HG02610 (cell line): ENCODE data around the gene VGLL3.
"Not testable (repeated sequence)": the region's sequence is repeated elsewhere in the genome, so short reads cannot be mapped to it uniquely, and the experiment has no call there.

Experiments used
- ATAC-seq: cut with Tn5 transposase; IDR thresholded peaks from one replicate; pipeline ENCODE4 v1.9.1; 2021; ENCODE audit warnings: mild to moderate bottlenecking, moderate library complexity; ENCODE audit not compliant: unreplicated experiment

Gene VGLL3, protein sequence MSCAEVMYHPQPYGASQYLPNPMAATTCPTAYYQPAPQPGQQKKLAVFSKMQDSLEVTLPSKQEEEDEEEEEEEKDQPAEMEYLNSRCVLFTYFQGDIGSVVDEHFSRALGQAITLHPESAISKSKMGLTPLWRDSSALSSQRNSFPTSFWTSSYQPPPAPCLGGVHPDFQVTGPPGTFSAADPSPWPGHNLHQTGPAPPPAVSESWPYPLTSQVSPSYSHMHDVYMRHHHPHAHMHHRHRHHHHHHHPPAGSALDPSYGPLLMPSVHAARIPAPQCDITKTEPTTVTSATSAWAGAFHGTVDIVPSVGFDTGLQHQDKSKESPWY

DNA sequence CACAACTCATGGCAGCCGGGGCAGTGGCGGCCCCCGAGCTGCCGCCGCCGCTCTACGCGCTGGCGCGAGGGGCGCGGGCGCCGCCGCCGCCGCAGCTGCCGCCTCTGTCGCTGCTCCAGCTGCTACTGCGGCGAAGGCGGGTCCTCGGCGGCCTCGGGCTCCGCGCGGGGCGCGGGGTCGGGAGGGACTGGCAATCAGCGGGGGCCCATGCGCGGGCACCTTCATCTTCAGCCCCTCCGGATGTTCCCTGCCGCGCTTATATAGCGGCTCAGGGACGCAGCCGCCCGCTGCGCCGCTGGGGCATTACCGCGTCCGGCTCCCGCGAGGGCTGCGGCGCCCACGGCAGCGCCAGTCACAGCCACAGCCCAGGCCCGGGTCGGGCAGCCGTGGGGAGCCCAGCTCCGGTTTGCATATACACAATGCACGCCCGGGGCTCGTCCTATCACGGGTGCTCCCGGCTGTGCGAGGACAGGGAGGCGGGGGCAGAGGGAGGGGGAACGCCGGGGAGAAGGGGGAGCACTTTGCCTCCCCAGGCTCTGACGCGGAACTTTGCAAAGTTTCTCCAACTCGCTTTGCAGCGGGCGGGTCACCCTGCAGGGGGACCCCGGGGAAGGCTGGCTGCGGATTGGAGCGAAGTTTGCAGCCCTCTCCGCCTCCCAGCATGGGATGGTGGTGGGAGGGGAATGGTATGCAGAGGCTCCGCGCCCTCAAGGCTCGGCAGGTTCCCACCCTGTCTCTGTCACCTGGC lies at the start of gene VGLL3:
Gene VGLL3, minus strand, starts transcription at position 416 of the 748 bp plus-strand sequence. Its CDS starts 406 bp downstream, at position 10.
- peak; percentile 44 for ATAC-seq

DNA sequence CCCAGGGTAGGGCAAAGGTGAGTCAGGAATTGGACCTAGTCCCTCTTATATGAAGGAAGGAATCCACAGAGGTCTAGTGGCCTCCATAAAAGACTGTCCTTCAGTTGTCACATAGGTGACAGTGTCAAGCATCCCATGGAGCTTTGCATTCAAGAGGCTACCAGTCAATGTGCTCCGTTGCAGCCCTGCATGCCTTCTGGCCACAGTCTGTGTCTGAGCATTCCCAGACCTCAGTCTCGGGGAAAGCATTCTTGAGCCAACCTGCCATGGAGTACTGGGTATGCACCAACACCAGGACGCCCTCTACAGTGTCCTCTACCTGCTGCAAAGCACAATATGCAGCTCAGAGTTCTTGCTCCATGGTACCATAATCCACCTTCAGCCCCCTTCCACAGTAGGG lies 46.7 kb upstream of the VGLL3 start:
- ATAC-seq: no peak

DNA sequence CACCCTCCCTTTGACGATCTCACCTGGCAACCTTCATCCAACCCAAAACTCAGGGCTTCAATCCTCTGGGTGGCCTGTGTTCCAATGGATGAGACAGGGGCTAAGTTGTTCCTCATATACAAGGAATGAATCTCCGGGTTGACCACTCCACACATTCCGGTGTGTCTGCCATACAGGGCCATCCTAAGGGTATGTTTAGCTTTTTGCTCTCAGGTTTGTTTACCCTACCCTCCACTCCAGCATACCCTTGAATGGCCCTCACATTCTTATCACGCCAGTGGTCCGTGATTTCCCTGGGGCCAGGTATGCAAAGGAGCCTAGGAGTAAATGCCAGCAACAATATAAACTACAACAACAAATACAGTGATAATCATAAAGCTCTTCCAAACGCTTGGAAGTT lies 45.7 kb upstream of the VGLL3 start:
- ATAC-seq: no peak

DNA sequence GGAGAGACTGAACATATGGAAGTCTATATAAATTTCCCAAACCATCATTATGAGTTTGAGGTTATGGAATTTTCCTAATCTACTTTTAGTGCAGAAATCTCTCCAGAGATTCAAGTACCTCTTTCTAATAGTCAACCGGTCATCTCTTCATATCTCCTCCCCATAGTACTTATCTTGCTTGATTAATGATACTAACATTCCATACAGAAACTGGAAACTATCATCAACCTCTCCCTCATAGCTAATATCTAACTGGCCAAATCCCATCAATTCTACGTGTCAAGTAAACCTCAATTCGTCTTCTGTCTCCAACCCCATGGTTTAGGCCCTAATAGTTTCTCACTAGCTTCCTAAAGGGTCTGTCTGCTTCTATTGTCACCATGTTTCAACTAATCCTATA lies 44.4 kb upstream of the VGLL3 start:
- no peak for ATAC-seq

DNA sequence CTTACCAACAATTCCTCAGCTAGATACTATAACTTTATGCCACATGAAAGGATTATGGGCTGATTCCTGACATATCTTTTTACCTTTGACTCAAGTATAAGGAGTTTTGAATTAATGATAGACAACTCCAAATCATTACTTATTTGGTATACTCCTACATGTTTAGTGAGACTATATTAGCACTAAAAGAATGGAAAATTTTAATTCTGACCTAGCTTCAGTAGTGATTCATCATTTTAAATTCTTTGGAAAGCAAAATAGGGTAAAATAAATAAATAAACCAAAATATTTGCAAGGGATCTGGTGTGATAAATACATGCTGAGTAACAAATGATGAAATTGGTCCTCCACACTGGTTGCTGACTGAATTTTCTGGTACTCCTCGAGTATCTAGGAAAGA lies 42.3 kb upstream of the VGLL3 start:
- no peak for ATAC-seq

DNA sequence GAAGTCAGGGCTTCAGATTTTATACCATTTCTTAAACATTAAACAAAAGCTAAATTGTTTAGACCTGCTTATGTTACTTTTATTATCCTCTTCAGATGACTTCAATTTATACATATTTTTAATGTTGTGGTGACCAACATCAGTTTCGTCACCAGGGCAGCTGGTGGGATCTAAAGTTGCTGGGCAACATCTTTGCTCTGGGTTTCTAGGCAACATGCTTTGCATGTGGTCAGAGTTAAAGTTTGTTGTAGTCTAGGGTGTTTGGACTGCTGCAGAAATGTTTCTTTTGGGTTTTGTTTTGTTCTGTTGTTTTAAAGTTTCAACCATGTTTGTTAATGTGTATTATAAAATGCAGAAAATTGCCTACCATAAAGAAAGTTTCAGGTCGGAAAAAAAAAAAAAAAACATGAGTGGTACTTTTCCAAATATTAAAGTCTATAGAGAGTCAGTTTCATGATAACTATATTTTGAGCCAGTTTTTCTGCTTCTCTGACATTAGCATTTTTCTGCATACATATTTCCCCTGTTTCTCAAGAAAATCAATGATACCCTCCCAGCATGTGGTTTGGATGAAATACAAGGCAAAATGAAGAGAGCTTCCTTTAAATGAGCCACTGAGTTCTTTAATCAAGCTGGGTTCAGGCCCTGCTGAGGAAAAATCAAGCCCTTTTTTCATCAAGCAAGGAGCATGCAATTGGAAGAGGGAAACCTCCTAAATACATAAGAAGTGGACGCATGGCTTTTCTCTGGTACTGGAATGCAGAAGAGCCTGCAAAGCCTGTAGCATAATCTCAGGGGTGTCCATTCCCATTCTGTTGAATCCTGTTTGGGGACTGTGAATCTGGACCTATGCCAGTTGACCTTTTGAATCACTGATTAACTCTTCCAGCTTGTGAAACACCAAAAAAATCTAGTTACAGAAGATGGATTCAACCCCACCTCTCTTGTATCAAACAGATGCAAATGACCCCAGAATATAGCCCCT lies 35.0 kb upstream of the VGLL3 start:
- ATAC-seq: no peak

DNA sequence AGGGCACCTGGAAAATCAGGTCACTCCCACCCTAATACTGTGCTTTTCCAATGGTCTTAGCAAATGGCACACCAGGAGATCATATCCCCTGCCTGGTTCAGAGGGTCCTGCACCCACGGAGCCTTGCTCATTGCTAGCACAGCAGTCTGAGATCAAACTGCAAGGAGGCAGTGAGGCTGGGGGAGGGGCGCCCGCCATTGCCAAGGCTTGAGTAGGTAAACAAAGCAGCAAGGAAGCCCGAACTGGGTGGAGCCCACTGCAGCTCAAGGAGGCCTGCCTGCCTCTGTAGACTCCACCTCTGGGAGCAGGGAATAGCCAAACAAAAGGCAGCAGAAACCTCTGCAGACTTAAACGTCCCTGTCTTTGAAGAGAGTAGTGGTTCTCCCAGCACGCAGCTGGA lies 26.4 kb upstream of the VGLL3 start:
- not testable (repeated sequence) for ATAC-seq

DNA sequence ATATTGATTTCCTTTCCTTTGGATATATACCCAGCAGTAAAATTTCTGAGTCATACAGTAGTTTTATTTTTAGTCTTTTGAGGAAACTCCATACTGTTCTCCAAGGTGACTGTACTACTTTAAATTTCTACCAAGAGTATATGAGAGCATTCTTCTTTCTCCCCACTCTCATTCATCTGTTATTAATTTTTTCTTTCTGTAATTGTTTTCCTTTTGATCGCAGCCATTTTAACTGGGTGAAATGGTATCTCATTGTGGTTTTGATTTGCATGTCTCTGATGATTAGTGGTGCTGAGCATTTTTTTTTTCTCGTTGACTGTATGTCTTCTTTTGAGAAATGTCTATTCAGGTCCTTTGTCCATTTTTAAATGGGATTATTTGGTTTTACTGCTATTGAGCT lies 18.3 kb upstream of the VGLL3 start:
- ATAC-seq: no peak

DNA sequence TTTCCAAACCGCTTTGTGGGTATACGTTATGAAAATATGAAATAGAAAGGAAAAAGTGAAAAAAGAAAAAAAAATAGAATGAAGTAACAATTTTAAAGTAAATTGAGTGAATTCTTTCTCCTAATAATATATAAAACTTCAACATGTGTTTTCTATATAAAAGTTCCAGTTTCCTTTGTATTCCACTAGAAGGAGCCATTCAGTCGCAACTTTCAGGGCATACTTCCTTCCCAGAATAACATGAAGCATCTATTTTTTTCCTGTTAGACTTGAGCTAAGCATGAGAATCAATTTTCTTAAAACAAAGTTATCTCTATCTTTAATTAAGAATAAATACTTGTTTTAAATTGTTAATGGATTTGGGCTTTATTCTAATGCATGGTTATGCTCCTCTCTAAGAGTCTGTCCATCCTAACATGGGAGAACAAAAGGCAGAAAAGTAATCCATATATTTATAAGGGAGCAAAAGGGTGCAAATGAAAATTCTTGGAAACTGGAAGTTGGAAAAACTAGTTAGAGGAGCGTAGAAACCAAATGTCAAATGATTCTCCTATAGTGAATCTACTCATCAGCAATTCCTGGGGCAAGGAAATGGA lies 16.0 kb upstream of the VGLL3 start:
- ATAC-seq: no peak

DNA sequence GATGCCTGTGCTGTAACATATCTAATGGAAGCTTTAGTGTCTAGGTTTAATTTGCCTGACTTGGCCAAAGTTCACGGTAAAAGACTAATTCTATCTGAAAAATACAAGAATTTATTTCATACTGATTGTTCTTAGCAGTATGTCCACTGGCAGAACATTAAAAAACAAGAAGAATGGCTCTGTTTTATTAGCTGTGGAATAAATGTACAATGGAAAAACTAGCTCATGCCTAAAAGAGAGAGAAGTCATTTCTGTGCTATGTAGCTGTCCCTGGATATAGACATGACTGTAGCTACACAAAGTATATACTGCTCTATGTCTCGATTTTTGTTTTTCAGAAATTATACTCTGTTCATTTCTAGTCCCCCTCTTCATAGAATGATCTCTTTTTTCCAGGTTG lies 13.9 kb upstream of the VGLL3 start:
- no peak for ATAC-seq

DNA sequence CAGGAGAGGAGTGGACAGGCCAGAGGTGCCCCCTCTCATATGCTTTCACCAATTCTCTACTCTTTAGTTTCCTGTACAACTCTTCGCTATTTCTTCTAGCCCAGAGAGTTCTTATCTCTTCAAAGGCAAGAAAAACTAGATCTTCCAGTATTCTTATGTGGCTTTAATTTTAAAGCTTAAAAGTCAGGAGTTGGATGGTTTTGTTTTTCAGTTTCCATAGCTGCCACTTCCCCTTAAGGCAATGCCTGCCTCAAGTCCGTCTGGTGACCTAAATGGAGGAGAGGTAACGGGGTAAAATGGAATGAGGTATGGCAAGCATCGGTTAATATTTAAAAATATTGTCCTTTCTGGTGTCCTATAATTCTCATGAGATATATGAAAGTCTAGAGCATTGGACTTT lies 11.4 kb upstream of the VGLL3 start:
- ATAC-seq: no peak

DNA sequence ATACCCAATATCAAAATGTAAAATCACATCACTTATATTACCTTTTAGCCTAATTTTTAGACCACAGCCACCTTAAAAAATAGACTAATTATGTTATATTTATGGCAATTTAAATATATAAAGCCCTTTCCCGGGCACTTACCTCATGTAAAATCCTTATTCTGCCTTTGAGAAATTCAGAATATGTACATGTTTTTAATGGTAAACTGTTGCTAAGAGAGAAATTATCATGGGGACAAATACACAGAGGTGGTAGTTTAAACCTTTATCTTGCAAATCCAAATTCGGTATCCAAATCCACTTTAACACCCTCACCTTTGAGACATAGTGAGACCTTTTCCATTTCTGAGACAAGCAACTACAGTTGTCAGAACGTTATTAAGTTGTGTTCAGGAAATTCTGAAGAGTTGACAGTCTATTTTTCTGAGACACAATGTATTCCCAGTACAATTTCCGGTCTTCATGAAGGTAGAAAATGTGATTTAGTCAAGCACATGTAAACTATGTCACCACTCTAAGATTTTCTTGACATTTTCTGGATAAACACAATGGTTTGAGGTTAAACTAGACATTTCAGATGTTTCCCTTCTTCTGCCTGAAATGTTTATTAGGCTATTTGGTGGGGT lies 10.6 kb upstream of the VGLL3 start:
- ATAC-seq: no peak

DNA sequence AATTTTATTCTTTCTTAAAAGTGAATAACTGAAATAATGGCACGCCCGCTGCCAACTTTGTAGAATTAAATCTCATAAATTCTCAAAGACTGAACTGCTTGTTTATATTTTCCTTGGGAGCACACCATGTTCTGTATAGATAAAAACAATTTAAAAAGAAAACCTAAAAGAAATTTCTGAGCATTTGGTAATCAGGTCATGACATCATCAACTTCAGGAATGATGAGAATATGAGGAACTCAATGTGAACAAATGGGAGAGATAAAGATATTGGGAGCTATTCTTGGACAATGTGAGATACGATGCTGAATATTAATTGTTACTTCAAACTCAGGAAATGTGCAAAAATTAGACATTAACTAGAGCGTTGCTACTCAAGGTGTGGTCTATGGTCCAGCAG lies 10.0 kb upstream of the VGLL3 start:
- ATAC-seq: no peak

DNA sequence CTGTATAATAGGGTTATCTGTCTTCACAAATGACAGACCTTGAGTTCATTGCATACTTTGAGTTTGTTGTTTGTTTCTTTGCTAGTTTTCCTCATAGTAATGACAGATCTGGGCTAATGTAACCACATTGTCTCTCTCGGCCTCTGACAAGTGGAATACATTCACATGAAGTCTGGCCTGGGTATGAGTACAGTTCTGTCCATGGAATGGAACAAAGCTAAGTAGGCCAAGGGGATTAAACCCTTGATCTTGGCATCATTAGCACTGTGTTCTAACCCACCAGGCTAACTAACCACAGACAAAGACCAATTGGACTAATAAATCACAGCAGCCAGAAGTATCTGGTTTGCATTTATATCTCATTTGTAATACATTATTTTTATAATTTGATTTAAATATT lies 7.6 kb upstream of the VGLL3 start:
- no peak for ATAC-seq

DNA sequence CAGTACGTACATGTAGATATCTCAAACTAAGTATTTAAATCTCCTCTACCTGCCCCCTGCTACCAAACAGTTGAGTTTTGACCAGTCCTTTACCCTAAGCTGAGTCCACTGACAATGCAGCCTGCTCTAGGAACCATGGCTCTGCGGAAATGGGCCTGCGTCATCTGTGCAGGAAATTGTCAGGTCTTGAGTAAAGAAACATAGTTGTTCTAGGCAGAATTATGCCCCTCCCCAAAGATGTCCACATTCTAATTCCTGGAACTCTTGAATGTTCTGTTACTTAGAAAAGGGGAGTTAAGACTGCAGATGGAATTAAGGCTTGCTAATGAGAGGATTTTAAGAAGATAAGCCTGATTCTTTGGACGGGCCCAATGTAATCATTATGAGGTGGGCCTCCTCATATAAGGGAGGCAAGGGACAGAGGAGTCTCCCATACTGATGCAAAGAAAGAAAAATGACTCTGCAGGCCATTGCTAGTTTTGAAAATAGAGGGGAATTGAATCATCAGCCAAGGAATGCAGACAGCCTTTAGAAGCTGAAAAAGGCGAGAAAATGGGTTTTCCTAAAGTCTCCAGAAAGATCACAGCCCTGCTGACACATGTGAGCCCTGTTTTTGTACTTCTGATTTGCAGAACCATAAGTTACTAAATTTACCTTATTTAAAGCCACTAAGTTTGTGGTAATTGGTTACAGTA lies 5.5 kb upstream of the VGLL3 start:
- ATAC-seq: no peak

DNA sequence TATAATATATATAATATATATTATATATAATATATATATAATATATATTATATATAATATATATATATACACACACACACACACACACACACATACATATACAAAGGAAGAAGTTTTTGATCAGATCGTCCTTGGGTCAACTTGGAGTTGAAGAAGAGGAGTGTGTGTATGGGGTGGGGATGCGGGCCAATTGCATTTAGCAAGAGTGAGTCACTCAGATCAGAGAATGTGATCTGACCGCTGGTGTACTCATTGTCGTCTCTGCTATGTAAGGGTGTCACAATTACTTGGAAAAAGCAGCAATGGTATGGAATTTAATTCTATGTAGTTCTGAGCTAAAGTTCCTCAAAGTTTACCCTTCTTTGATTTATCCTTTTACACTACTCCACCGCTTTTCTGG lies 4.6 kb upstream of the VGLL3 start:
- ATAC-seq: no peak

DNA sequence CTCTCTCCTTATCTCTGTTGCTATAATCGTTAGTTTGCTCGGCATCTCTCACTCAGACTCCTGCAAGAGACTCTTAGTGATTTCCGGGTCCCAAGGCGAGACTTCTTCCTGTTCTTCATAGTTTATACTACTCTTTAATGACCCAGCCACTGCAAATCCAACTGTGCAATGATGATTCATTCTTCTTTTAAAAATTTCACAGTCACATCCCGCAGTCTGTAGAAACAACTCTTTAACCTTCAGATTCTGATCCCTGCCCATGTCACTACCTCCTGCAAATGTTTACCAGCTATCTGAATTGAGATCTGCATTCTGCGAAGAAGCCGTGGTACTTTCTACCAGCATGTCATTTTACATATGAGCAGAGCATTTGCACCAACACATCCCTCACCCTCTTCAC lies 2.8 kb upstream of the VGLL3 start:
- ATAC-seq: no peak

DNA sequence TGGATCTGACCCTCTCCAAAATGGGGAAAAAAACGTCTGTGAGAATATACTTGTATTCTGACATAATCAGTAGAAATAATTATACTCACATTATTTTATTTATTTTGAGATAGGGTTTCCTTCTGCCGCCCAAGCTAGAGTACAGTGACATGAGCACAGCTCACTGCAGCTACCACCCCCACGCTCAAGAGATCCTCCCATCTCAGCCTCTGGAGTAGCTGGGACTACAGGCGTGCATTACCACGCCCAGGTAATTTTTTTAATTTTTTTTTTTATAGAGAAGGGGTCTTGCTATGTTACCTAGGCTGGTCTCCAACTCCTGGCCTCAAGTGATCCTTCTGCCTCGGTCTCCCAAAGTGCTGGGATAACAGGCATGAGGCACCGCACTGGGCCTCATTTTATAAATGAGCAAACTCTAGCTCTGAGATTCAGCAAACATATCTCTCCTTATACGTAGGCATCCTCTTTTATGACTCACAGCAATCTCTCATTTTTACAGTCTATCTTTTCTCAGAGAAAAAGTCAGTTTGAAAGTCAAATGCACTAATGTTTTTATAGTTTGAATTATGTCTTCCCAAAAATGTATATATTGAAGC lies 989 bp upstream of the VGLL3 start:
- ATAC-seq: no peak

DNA sequence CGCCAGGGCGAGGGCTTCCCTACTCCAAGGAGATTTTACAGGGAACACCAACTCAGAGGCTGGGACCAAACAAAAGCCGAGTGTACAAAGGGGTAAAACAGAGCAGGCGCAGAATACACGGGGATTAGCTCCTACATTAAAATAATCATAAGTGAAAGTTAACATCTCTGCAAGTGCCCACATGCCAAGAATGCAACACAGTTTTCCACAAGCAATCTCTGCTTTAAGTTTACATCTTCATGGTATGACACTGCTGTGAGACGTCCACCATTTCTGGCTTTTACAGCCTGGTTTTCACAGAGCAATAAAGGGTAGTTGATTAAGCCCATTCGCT lies 500 bp upstream of the VGLL3 start:
- no peak for ATAC-seq
